ENCODE measurements around the gene STUM.

The STUM gene

DNA sequence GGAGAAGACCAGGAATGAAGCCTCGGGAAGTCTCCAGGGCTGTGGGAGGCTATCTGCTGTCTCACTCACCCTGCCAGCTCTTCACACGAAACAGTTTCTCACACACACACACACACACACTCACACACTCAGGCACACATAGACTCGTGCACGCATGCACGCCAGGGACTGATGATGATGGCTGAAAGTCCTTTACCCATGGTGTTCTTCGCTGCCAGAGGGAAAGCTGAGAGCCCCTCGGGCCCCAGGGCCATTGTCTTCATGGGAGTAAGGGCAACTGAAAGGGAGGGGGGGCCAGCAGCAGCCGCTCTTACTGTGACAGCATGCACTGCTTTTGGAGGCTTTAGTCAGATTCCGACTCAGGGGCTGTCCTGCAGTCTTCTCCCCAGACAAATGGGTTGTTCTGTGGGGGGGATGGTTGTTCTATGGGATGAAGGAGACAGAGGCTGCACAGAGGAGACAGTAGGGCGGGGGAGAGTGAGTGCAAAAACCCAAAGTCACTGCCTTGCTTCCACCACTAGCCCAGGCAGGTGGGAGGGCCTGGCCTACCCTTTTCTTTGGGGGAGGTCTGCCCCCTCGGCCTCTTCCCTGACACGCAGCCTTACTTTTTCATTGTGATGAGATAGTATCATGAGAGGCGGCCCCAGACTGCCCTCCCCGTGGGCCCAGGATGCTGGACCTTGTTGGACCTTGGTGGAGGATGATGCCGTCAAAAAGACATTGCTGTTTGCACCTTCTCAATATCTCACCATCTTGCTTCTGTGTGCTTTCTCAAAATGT is 29.0 kb downstream of the STUM start:
- H3K4me1 ChIP-seq (ENCODE audit: insufficient read depth, poor library complexity, severe bottlenecking) = no peaks in the 10 kb centered on the region
- no peaks in the 10 kb centered on the region for H3K9me3 ChIP-seq (ENCODE audit: severe bottlenecking)
- no peak overlapping the region for H3K4me3 ChIP-seq (ENCODE audit: severe bottlenecking)
- no peak for DNase-seq (ENCODE audit: low spot score)
- H3K27ac ChIP-seq (ENCODE audit: poor library complexity, severe bottlenecking) = no peak overlapping the region
- H3K27me3 ChIP-seq (ENCODE audit: insufficient read depth, poor library complexity, severe bottlenecking) = no peaks in the 10 kb centered on the region
- TF ChIP-seq CTCF (IDR thresholded peaks at IDR 0.05; ENCODE audit: poor library complexity, severe bottlenecking) = no peak
- no peak for ATAC-seq (ENCODE audit: low read depth)
- no peaks in the 10 kb centered on the region for H3K36me3 ChIP-seq (ENCODE audit: low read depth)

DNA sequence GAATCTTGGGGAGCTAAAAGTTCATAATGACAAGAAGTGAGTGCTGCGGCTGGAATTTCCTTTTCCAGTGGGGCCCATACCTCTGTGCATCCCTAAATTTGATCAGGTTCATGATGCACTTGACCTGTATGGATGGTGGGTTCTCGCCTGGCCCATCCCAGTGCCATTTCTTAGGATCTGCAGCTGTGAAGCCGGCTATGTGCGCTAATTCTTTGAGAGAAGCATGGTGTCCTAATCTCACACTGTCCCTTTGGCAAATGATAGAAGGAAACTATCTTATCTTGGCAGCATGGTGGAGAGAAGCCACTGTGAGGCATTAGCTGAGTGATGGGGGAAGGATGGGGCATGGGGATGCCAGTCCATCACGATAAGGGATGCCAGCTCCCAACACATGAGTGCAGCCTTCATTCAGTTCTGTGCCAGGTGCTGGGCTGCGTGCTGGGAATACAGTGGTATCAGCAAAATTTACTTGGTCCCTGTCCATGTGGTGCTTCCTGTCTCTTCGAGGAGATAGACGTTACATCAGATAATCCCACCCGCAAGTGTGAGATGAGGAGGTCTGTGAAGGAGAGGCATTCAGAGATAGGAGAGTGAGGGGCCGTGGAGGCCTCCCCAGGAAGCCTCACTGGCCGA is 30.5 kb downstream of the STUM start:
- Histone ChIP-seq H3K27me3 (ENCODE audit: insufficient read depth, poor library complexity, severe bottlenecking) (no peaks in the 10 kb centered on the region), H3K36me3 (ENCODE audit: low read depth) (no peaks in the 10 kb centered on the region), H3K4me1 (ENCODE audit: insufficient read depth, poor library complexity, severe bottlenecking) (no peaks in the 10 kb centered on the region), H3K27ac (ENCODE audit: poor library complexity, severe bottlenecking) (no peak overlapping the region), H3K9me3 (ENCODE audit: severe bottlenecking) (no peaks in the 10 kb centered on the region), H3K4me3 (ENCODE audit: severe bottlenecking) (no peak overlapping the region)
- DNase-seq (ENCODE audit: low spot score) = no peak
- no peak for TF ChIP-seq CTCF (IDR thresholded peaks at IDR 0.05; ENCODE audit: poor library complexity, severe bottlenecking)
- ATAC-seq (ENCODE audit: low read depth) = no peak

DNA sequence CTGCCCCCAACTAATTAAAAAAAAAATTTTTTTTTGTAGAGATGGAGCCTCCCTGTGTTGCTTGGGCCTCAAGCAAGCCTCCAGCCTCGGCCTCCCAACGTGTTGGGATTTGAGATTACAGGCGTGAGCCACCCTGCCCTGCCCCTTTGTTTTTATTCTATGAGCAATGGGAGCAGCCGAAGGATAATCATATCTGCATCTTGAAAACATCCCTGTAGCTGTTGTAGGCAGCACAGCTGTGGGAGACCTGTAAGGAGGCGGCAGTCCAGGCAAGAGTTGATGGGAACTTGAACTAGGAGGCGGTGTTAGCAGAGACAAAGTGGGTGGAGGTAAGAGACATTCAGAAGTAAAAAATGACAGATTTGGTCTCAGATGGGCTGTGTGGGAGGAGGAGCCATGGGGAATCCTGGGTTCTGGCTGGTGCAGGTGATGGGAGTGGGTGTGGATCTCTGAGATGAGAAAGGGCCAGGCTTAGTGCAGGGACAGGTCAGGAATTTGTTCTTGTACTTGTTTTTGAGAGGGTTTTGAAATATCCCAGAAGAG is 31.3 kb downstream of the STUM start:
- ATAC-seq (ENCODE audit: low read depth) (no peak), DNase-seq (ENCODE audit: low spot score) (no peak)
- no peaks in the 10 kb centered on the region for H3K9me3 ChIP-seq (ENCODE audit: severe bottlenecking)
- no peak overlapping the region for H3K4me3 ChIP-seq (ENCODE audit: severe bottlenecking)
- H3K27me3 ChIP-seq (ENCODE audit: insufficient read depth, poor library complexity, severe bottlenecking) = no peaks in the 10 kb centered on the region
- H3K4me1 ChIP-seq (ENCODE audit: insufficient read depth, poor library complexity, severe bottlenecking) = no peaks in the 10 kb centered on the region
- no peaks in the 10 kb centered on the region for H3K36me3 ChIP-seq (ENCODE audit: low read depth)
- no peak for TF ChIP-seq CTCF (IDR thresholded peaks at IDR 0.05; ENCODE audit: poor library complexity, severe bottlenecking)
- no peak overlapping the region for H3K27ac ChIP-seq (ENCODE audit: poor library complexity, severe bottlenecking)

DNA sequence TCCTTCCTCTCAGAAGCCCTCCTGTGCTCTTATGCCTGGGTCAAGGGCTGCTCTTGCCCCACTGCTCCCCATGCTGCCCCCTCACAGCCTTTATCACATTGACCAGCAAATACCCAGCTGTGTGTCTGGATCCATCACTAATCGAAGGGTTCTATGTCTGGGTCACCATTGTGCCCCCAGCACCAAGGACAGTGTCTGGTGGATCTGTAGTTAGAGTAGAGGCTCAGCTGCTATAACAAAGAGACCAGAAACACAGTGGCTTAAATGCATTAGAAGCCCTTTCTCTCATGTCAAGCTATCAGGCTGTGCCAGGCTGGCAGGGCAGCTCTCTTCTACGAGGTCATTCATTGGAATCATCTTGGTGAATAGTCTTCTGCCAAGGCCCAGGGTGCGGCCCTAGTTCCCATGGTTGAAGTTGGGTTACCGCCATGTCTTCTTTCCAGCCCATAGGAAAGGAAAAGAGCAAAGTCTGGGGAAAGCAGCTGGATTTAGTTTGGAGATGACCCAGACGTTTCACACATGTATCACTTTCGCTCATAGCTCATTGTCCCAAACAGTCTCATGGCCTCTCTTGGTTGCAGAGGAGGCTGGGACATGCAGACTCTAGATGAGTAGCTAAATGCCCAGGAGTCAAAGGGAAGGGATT is 32.2 kb downstream of the STUM start:
- Histone ChIP-seq H3K4me3 (ENCODE audit: severe bottlenecking) (no peak overlapping the region), H3K36me3 (ENCODE audit: low read depth) (no peaks in the 10 kb centered on the region), H3K9me3 (ENCODE audit: severe bottlenecking) (no peaks in the 10 kb centered on the region), H3K27ac (ENCODE audit: poor library complexity, severe bottlenecking) (no peak overlapping the region), H3K4me1 (ENCODE audit: insufficient read depth, poor library complexity, severe bottlenecking) (no peaks in the 10 kb centered on the region), H3K27me3 (ENCODE audit: insufficient read depth, poor library complexity, severe bottlenecking) (no peaks in the 10 kb centered on the region)
- TF ChIP-seq CTCF (IDR thresholded peaks at IDR 0.05; ENCODE audit: poor library complexity, severe bottlenecking) = no peak
- DNase-seq (ENCODE audit: low spot score) (no peak), ATAC-seq (ENCODE audit: low read depth) (no peak)
